T-cell (primary cell): ENCODE data around the gene ITGA7. TPM values are rescaled to one million over a fixed set of nuclear protein-coding genes. Genes with fewer than 3 reads are reported as not detected.
A peak's percentile ranks its signal among the peaks of the same experiment; 100 is the strongest.

ENCODE experiments used
- ATAC-seq, 4 experiments: fragments of 200-7000 bp in 3 of 4; fragments of 150-1000 bp in 1 of 4; cut with Tn5 transposase; replicated peaks in 1 of 4; 1 replicate in 3 of 4; 2 replicates in 1 of 4; pipeline ENCODE4 v1.10.0; 2021; ENCODE audit warnings: moderate library complexity in 3 of 4, mild to moderate bottlenecking in 2 of 4, moderate number of reproducible peaks in 1 of 4
- CTCF ChIA-PET, 2 donors: fragments of 300-600 bp; sonication (Branson Sonifier 250); formaldehyde crosslinking; loops; one replicate each; lab custom pipeline; 2022; ENCODE audit warnings: antibody characterized with exemption in 2 of 2; lab: Charles Lee
- POLR2A ChIA-PET, 2 donors: fragments of 300-600 bp; sonication (Branson Sonifier 250); formaldehyde crosslinking; loops; one replicate each; lab custom pipeline; 2022; ENCODE audit warnings: antibody characterized with exemption in 2 of 2; lab: Charles Lee
- DNase-seq, 35 experiments: peaks; one replicate each; pipeline versions ENCODE4 v3.0.0 to v3.0.0-alpha.2; 2013 to 2023
- H3K27ac ChIP-seq: one replicate; pipeline ENCODE4 v1.5.1; 2013; ENCODE audit warnings: low read length
- H3K27me3 ChIP-seq, 2 experiments: replicated peaks in 1 of 2; 1 replicate in 1 of 2; 2 replicates in 1 of 2; pipeline versions ENCODE4 v1.6.1 to v1.7.0; 2013; ENCODE audit warnings: low read length in 1 of 2, mixed read lengths in 1 of 2; ENCODE audit not compliant: control insufficient read depth in 2 of 2, insufficient read depth in 2 of 2; ENCODE audit errors: extremely low read depth in 1 of 2
- H3K36me3 ChIP-seq, 2 donors: 1 replicate in 1 of 2; 2 replicates in 1 of 2; pipeline versions ENCODE4 v1.6.1 to v1.7.0; 2013; ENCODE audit warnings: low read length in 1 of 2; ENCODE audit not compliant: control insufficient read depth in 2 of 2, insufficient read depth in 1 of 2; ENCODE audit errors: extremely low read depth in 1 of 2
- H3K4me1 ChIP-seq, 2 experiments: 1 replicate in 1 of 2; 2 replicates in 1 of 2; pipeline versions ENCODE4 v1.6.1 to v1.7.0; 2013; ENCODE audit warnings: low read length in 2 of 2, mixed read lengths in 1 of 2; ENCODE audit not compliant: insufficient read depth in 2 of 2, control insufficient read depth in 1 of 2; ENCODE audit errors: extremely low read depth in 1 of 2
- H3K4me3 ChIP-seq, 2 donors: 1 replicate in 1 of 2; 2 replicates in 1 of 2; pipeline versions ENCODE4 v1.5.1 to v1.7.0; 2013; ENCODE audit warnings: mild to moderate bottlenecking in 2 of 2, low read length in 1 of 2, moderate library complexity in 1 of 2; ENCODE audit not compliant: control insufficient read depth in 1 of 2; ENCODE audit errors: extremely low read depth in 1 of 2
- H3K9me3 ChIP-seq: 2 replicates; pipeline ENCODE4 v1.7.0; 2013
- H3K27ac Mint-ChIP-seq, 2 donors: one replicate each; pipeline ENCODE4 v1.8.0; 2020 to 2021; ENCODE audit warnings: mild to moderate bottlenecking in 2 of 2, mixed read lengths in 2 of 2
- H3K27me3 Mint-ChIP-seq, 2 donors: one replicate each; pipeline ENCODE4 v1.8.0; 2021 to 2022; ENCODE audit warnings: mixed read lengths in 2 of 2
- H3K36me3 Mint-ChIP-seq: one replicate; pipeline ENCODE4 v1.8.0; 2021; ENCODE audit warnings: mixed read lengths
- H3K4me1 Mint-ChIP-seq, 3 donors: one replicate each; pipeline ENCODE4 v1.8.0; 2020 to 2022; ENCODE audit warnings: mixed read lengths in 3 of 3, mild to moderate bottlenecking in 1 of 3
- H3K4me3 Mint-ChIP-seq, 3 donors: one replicate each; pipeline ENCODE4 v1.8.0; 2020 to 2022; ENCODE audit warnings: mild to moderate bottlenecking in 3 of 3, mixed read lengths in 3 of 3, moderate library complexity in 3 of 3
- H3K9me3 Mint-ChIP-seq, 3 donors: one replicate each; pipeline ENCODE4 v1.8.0; 2020 to 2022; ENCODE audit warnings: mixed read lengths in 3 of 3
- WGBS: methylation state at CpG from one replicate; pipeline ENCODE4 v1.1.5; 2013; ENCODE audit warnings: missing lambda C conversion rate; ENCODE audit not compliant: insufficient coverage; 5-methylcytosine and 5-hydroxymethylcytosine counted together
- total RNA-seq, 35 experiments: library from RNA in 6 of 35; stranded (reverse) in 6 of 35; fragments of 120-200 nt in 1 of 35; gene quantifications; one replicate each; pipeline versions ENCODE4 v1.2.1 to v1.2.4 and lab custom pipeline; 2013 to 2026

Gene ITGA7
- total RNA-seq, 5 donors from 2014 or later (not counting 1 experiment from before 2014, with no cell fraction given): 2.6 to 4.6 (median 3.1) TPM

DNA sequence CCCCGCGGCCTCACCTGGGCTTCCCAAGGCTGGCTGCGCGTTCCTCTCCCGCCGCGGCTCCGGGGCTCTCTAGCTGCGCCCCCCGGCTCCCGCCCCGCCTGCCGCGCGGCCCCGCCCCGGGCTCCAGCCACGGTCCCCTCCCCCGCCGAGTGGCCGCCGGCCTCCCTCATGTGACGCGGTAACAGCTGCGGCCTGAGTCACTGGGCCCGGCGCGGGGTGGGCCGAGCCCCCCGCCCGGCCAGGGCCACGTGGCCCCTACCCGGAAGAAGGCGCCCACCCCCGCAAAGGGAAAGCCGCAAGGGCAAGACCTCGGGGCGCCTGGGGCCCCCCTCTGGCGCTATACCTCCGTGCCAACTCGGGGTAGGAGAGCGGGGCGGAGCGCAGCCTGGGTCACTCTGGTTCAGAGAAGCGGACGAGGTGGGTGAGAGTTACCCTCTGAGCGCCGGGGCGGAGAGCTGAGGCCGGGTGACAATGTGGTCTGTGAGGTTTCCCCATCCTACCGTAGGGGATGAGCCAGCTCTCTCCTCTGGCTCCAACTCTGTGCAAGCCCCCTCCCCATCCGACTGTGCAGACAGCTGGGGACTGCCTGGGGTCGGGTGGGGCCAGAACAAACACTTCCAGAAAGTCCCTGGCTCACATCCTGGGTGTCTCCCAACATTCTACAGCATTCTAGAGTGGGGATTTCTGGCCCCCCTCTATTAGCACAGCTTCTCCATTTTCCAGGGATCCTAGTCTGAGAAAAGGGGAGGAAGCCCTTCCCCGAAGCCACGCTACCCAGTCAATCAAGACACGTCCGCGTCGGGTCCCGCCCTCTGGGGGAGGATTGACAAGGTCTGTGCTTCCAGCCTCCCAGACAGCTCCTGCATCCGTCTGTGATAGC, 21.5 kb upstream of the ITGA7 start, which contains the start of gene CD63:
TSS of gene CD63 (minus strand) at position 71 of the 880 bp plus-strand sequence. CDS start 668 bp downstream, outside the sequence.
- Histone ChIP-seq H3K27me3 (no peaks in the 10 kb centered on the region), H3K4me1 (peaks cover 9 to 45% of the 10 kb centered on the region in 2 experiments), H3K9me3 (no peaks in the 10 kb centered on the region), H3K36me3 (peaks cover 0 to 10% of the 10 kb centered on the region in 2 donors), H3K4me3 (peak within 1 kb of the TSS; percentile 60 to 80), H3K27ac (peak within 1 kb of the TSS; percentile 87)
- ChIA-PET POLR2A (interaction anchor here in 1 of 2 donors (0.5 kb wide), 1 partner anchor 100 kb away, joined by 4 read pairs; the partner anchor contains the start of gene DNAJC14), CTCF (interaction anchor here (0.5 to 2.1 kb wide), 3 partner anchors 9 to 1336 kb away, joined by 3 to 30 read pairs (median 3); no protein-coding TSS in a partner anchor)
- ATAC-seq (peak; percentile 54 to 62 (median 60)), DNase-seq (peak in 19 of 35 experiments; percentile 20 to 65 (median 34))
- Mint-ChIP-seq H3K27ac (peak within 1 kb of the TSS; percentile 95 to 97), H3K4me1 (peaks cover 33 to 47% (median 45%) of the 10 kb centered on the region in 3 donors), H3K9me3 (no peaks in the 10 kb centered on the region), H3K36me3 (peaks cover 3% of the 10 kb centered on the region), H3K27me3 (no peaks in the 10 kb centered on the region), H3K4me3 (peak within 1 kb of the TSS; percentile 83 to 89 (median 83))
- under 1% methylated on average over 35 of the region's 61 CpGs for WGBS

DNA sequence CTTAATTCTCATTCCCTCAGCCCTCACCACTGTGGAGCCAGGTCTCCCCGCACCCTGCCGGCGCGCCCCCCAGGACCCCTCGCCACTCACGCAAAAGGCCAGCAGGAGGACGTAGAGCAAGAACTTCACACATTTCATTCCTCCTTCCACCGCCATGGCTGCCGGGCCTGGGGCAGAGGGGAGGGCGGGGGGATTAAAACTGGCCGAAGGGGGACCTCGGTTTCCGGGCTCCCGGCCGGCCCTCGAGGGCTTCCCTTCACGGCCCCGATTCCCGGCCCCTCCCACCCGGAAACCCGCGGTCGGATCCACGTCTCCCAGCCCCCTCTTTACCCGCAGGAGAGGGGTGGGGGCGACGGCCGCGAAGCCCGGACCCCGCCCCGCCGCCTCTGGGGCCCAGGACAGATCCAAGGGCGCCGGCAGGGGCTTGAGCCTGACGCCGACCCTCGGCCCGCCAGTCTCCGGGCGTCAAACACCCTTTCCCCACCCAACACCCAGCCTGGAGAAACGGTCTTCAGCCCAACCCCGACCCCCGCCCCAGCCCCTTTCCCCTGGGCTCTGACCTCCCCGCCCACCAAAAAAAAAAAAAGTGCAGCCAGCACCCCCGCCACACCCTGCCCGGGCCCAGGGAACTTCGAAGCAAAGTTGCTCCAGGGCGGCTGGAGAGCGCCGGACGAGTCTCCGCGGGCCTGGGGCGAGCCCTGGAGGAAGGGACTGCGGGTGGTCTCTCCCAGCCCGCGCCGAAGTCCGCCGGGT, 20.7 kb upstream of the ITGA7 start:
- no peaks in the 10 kb centered on the region for H3K9me3 Mint-ChIP-seq
- POLR2A ChIA-PET: no interaction called here

DNA sequence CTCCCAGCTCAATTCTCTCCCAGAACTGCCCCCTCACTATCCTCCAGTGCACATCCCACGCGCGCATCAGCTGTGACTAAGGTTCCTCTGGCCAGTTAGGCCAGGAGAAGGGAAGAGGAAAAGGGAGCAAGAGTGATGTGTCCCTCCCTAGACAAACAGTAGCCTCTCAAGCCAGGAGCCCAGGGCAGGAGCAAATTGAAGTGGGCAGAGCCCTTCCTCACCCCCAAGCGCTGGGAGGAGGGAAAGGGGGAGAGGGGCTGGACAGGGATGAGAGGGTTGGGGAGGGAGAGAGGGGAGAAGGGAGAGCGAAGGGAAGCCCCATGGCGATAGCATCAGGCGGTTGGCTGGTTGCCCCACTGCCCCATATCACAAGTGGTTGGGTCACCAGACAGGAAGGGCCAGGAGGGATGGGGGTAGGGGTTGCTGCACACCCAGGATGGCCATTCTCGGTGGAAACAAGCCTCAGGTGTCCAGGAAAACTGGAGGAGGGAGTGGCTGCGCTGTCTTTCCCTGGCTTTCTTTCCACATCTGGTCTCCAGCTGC, 20.0 kb upstream of the ITGA7 start:
- POLR2A ChIA-PET: no interaction called here
- DNase-seq (no peak), ATAC-seq (no peak)
- Histone ChIP-seq H3K9me3 (no peaks in the 10 kb centered on the region), H3K27ac (peak overlapping the region; percentile 62), H3K36me3 (peaks cover under 1 to 10% of the 10 kb centered on the region in 2 donors), H3K27me3 (no peaks in the 10 kb centered on the region), H3K4me3 (peak overlapping the region; percentile 46 to 60), H3K4me1 (peaks cover 9 to 45% of the 10 kb centered on the region in 2 experiments)
- H3K27ac Mint-ChIP-seq: peak overlapping the region; percentile 89 to 90
- no peaks in the 10 kb centered on the region for H3K27me3 Mint-ChIP-seq
- H3K4me3 Mint-ChIP-seq: peak overlapping the region; percentile 71 to 83 (median 74)
- WGBS: 60% methylated on average over 3 of the region's 9 CpGs
- CTCF ChIA-PET: no interaction called here
- peaks cover 3% of the 10 kb centered on the region for H3K36me3 Mint-ChIP-seq
- peaks cover 33 to 47% (median 45%) of the 10 kb centered on the region in 3 donors for H3K4me1 Mint-ChIP-seq
- no peaks in the 10 kb centered on the region for H3K9me3 Mint-ChIP-seq

More for the DNA sequence above, 20.7 kb upstream of the ITGA7 start:
- ATAC-seq: peak in 3 of 4 experiments; percentile 1 to 6 (median 2)
- Histone ChIP-seq H3K27me3 (no peaks in the 10 kb centered on the region), H3K4me1 (peaks cover 9 to 45% of the 10 kb centered on the region in 2 experiments), H3K4me3 (peak overlapping the region; percentile 60 to 80), H3K9me3 (no peaks in the 10 kb centered on the region), H3K27ac (peak overlapping the region; percentile 62), H3K36me3 (peaks cover 0 to 10% of the 10 kb centered on the region in 2 donors)
- Mint-ChIP-seq H3K27ac (peak overlapping the region; percentile 89 to 90), H3K4me3 (peak overlapping the region; percentile 71 to 83 (median 74)), H3K36me3 (peaks cover 3% of the 10 kb centered on the region), H3K27me3 (no peaks in the 10 kb centered on the region), H3K4me1 (peaks cover 33 to 47% (median 45%) of the 10 kb centered on the region in 3 donors)
- DNase-seq: peak in 1 of 35 experiments; percentile 32
- CTCF ChIA-PET: interaction anchor here in 1 of 2 donors (2.1 kb wide), 1 partner anchor 10 kb away, joined by 30 read pairs; no protein-coding TSS in a partner anchor
- WGBS: 1% methylated on average over 44 of the region's 61 CpGs

DNA sequence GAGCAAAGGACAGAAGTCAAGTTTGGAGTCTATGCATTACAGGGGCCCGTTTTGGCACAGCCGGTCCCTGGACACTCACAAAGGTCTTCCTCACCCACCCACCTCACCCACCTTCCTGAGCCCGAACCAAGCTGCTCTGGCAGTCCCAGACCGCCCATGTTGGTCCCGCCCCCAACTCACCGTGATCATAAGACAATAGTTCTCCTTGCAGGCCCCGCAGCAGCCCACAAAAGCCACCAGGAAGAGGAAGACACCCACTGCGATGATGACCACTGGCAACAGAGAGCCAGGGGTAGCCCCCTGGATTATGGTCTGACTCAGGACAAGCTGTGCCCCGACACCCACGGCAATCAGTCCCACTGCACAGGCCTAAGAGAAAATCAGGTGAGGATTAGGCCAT, 19.3 kb upstream of the ITGA7 start:
- H3K9me3 Mint-ChIP-seq: no peaks in the 10 kb centered on the region
- Histone ChIP-seq H3K36me3 (peaks cover 6 to 10% of the 10 kb centered on the region in 2 donors), H3K27ac (peak overlapping the region; percentile 33), H3K4me1 (peaks cover 9 to 45% of the 10 kb centered on the region in 2 experiments), H3K27me3 (no peaks in the 10 kb centered on the region), H3K9me3 (no peaks in the 10 kb centered on the region), H3K4me3 (no peak overlapping the region)
- CTCF ChIA-PET: no interaction called here
- DNase-seq (no peak), ATAC-seq (no peak)
- H3K36me3 Mint-ChIP-seq: peaks cover 3% of the 10 kb centered on the region
- 57% methylated on average over 7 of the region's 10 CpGs for WGBS
- H3K4me3 Mint-ChIP-seq: peak overlapping the region; percentile 71 to 83 (median 74)
- peaks cover 33 to 47% (median 45%) of the 10 kb centered on the region in 3 donors for H3K4me1 Mint-ChIP-seq
- H3K27ac Mint-ChIP-seq: peak overlapping the region; percentile 89 to 90
- POLR2A ChIA-PET: no interaction called here
- no peaks in the 10 kb centered on the region for H3K27me3 Mint-ChIP-seq

GRCh38 chr12:55725556-55725955, 17.9 kb upstream of the ITGA7 start:
- ATAC-seq (no peak), DNase-seq (no peak)
- ChIA-PET CTCF (interaction anchor here (1.3 kb wide), 3 partner anchors 10 to 13 kb away, joined by 3 to 21 read pairs (median 6); partner anchors contain the start of gene BLOC1S1 (in 1 of the 2)), POLR2A (interaction anchor here in 1 of 2 donors (0.6 kb wide), 1 partner anchor 1177 kb away, joined by 11 read pairs; no protein-coding TSS in a partner anchor)
- H3K4me3 Mint-ChIP-seq: peak overlapping the region in 1 of 3 donors; percentile 24
- Histone ChIP-seq H3K4me1 (peaks cover 7 to 45% of the 10 kb centered on the region in 2 experiments), H3K36me3 (peaks cover 6 to 11% of the 10 kb centered on the region in 2 donors), H3K27me3 (no peaks in the 10 kb centered on the region), H3K4me3 (no peak overlapping the region), H3K27ac (no peak overlapping the region), H3K9me3 (no peaks in the 10 kb centered on the region)
- H3K27me3 Mint-ChIP-seq: no peaks in the 10 kb centered on the region
- H3K4me1 Mint-ChIP-seq: peaks cover 30 to 48% (median 41%) of the 10 kb centered on the region in 3 donors
- WGBS: 91% methylated on average over 1 of the region's 3 CpGs
- no peaks in the 10 kb centered on the region for H3K9me3 Mint-ChIP-seq
- peaks cover 3% of the 10 kb centered on the region for H3K36me3 Mint-ChIP-seq
- peak overlapping the region; percentile 61 to 62 for H3K27ac Mint-ChIP-seq
